H1 (cell line): ENCODE results near the gene FARP2. TPM values are rescaled to one million over a fixed set of nuclear protein-coding genes. Genes with fewer than 3 reads are reported as not detected.
A peak's percentile ranks its signal among the peaks of the same experiment; 100 is the strongest.

ENCODE experiments used
- CTCF ChIA-PET: fragments of 300-600 bp; sonication (Branson Sonifier 250); formaldehyde crosslinking; loops from one replicate; lab custom pipeline; 2021; ENCODE audit not compliant: partially characterized antibody; lab: Charles Lee
- POLR2A ChIA-PET: fragments of 300-600 bp; sonication (Branson Sonifier 250); formaldehyde crosslinking; loops from one replicate; lab custom pipeline; 2021; ENCODE audit warnings: inconsistent platforms; ENCODE audit not compliant: partially characterized antibody; lab: Charles Lee
- DNase-seq, 2 experiments: peaks; one replicate each; pipeline versions ENCODE4 v3.0.0 to v3.0.0-alpha.2; 2010 to 2022; ENCODE audit warnings: low spot score in 2 of 2, low read depth in 1 of 2, mixed read lengths in 1 of 2
- FAIRE-seq: peaks from 2 replicates; lab custom pipeline; 2011; peaks lifted over from hg19 to GRCh38; lab: Jason Lieb, UNC
- H2AFZ ChIP-seq: 2 replicates; pipeline ENCODE4 v1.8.1; 2012; ENCODE audit warnings: low read length, inconsistent platforms
- H2AK5ac ChIP-seq: 2 replicates; pipeline ENCODE4 v1.6.1; 2013; ENCODE audit warnings: low read depth, low read length
- H2BK120ac ChIP-seq: replicated peaks from 2 replicates; pipeline ENCODE3; 2013; ENCODE audit warnings: low read depth, low read length, inconsistent platforms
- H2BK12ac ChIP-seq: 2 replicates; pipeline ENCODE4 v1.6.1; 2013; ENCODE audit warnings: low read depth, low read length
- H2BK15ac ChIP-seq: 2 replicates; pipeline ENCODE4 v1.6.1; 2013; ENCODE audit warnings: low read length
- H2BK20ac ChIP-seq: 2 replicates; pipeline ENCODE4 v1.6.1; 2013; ENCODE audit warnings: low read length
- H2BK5ac ChIP-seq: 2 replicates; pipeline ENCODE4 v1.6.1; 2013; ENCODE audit warnings: low read depth, low read length
- H3K14ac ChIP-seq: 2 replicates; pipeline ENCODE4 v1.6.1; 2013; ENCODE audit warnings: inconsistent platforms; ENCODE audit not compliant: insufficient read length
- H3K18ac ChIP-seq: 2 replicates; pipeline ENCODE4 v1.6.1; 2013; ENCODE audit warnings: low read length; ENCODE audit errors: extremely low read depth
- H3K23ac ChIP-seq: 2 replicates; pipeline ENCODE4 v1.6.1; 2013; ENCODE audit warnings: inconsistent platforms; ENCODE audit not compliant: insufficient read length
- H3K23me2 ChIP-seq: 2 replicates; pipeline ENCODE4 v1.6.1; 2013; ENCODE audit warnings: low read depth, low read length
- H3K27ac ChIP-seq: 2 replicates; pipeline ENCODE4 v1.6.1; 2011; ENCODE audit warnings: low read depth, low read length, inconsistent platforms
- H3K27me3 ChIP-seq, 4 experiments: replicated peaks in 1 of 4; 1 replicate in 1 of 4; 2 replicates in 3 of 4; pipeline versions ENCODE4 v1.6.1 to v1.8.1; 2011 to 2013; ENCODE audit warnings: low read length in 3 of 4, mild to moderate bottlenecking in 3 of 4, inconsistent platforms in 2 of 4, mixed read lengths in 2 of 4, moderate library complexity in 1 of 4; ENCODE audit not compliant: control insufficient read depth in 3 of 4, insufficient read depth in 3 of 4; ENCODE audit errors: extremely low read depth in 1 of 4
- H3K36me3 ChIP-seq, 4 experiments: 2 replicates each; pipeline versions ENCODE4 v1.6.1 to v1.8.1; 2011 to 2013; ENCODE audit warnings: mild to moderate bottlenecking in 4 of 4, low read length in 3 of 4, moderate library complexity in 2 of 4, control low read depth in 1 of 4, inconsistent platforms in 1 of 4; ENCODE audit not compliant: insufficient read depth in 4 of 4, control insufficient read depth in 2 of 4
- H3K4ac ChIP-seq: replicated peaks from 2 replicates; pipeline ENCODE3; 2013; ENCODE audit warnings: low read length, low read depth, mixed read lengths, inconsistent platforms; ENCODE audit not compliant: insufficient read length
- H3K4me1 ChIP-seq, 4 experiments: replicated peaks in 1 of 4; 1 replicate in 1 of 4; 2 replicates in 3 of 4; pipeline versions ENCODE4 v1.6.1 to v1.8.1; 2011 to 2013; ENCODE audit warnings: low read length in 3 of 4, inconsistent platforms in 2 of 4, mixed read lengths in 1 of 4; ENCODE audit not compliant: insufficient read depth in 4 of 4, control insufficient read depth in 3 of 4
- H3K4me2 ChIP-seq, 2 experiments: 2 replicates each; pipeline versions ENCODE4 v1.6.1 to v1.8.1; 2011 to 2013; ENCODE audit warnings: low read depth in 2 of 2, low read length in 2 of 2, control low read depth in 1 of 2, inconsistent platforms in 1 of 2, mild to moderate bottlenecking in 1 of 2; ENCODE audit not compliant: insufficient read depth in 1 of 2
- H3K4me3 ChIP-seq, 4 experiments: fragments of 200-600, 300-600 bp in 1 of 4; sonication (generic), shearing (Covaris generic), sonication (Bioruptor Twin) in 1 of 4; 2 replicates each; pipeline versions ENCODE4 v1.5.1 to v1.8.1; 2011 to 2016; ENCODE audit warnings: low read length in 4 of 4, low read depth in 3 of 4, control low read depth in 2 of 4, inconsistent platforms in 2 of 4, mild to moderate bottlenecking in 2 of 4, mixed read lengths in 1 of 4, moderate library complexity in 1 of 4; ENCODE audit not compliant: insufficient read depth in 2 of 4; ENCODE audit errors: extremely low read depth in 1 of 4
- H3K56ac ChIP-seq: replicated peaks from 2 replicates; pipeline ENCODE3; 2013; ENCODE audit warnings: low read depth, mild to moderate bottlenecking, mixed read lengths, low read length, inconsistent platforms; ENCODE audit not compliant: insufficient read length
- H3K79me1 ChIP-seq: 2 replicates; pipeline ENCODE4 v1.6.1; 2013; ENCODE audit warnings: low read depth, low read length, control low read depth
- H3K79me2 ChIP-seq, 2 experiments: 2 replicates each; pipeline versions ENCODE4 v1.6.1 to v1.8.1; 2012 to 2013; ENCODE audit warnings: low read length in 2 of 2, mild to moderate bottlenecking in 2 of 2, inconsistent platforms in 1 of 2; ENCODE audit not compliant: insufficient read depth in 2 of 2, control insufficient read depth in 1 of 2
- H3K9ac ChIP-seq, 4 experiments: replicated peaks in 1 of 4; 1 replicate in 1 of 4; 2 replicates in 3 of 4; pipeline versions ENCODE4 v1.6.1 to v1.8.1; 2011 to 2013; ENCODE audit warnings: low read depth in 3 of 4, low read length in 3 of 4, control low read depth in 2 of 4, mild to moderate bottlenecking in 2 of 4, moderate library complexity in 2 of 4, inconsistent platforms in 1 of 4; ENCODE audit errors: extremely low read depth in 1 of 4
- H3K9me3 ChIP-seq, 2 experiments: 2 replicates each; pipeline versions ENCODE4 v1.6.1 to v1.8.1; 2012 to 2013; ENCODE audit warnings: mild to moderate bottlenecking in 2 of 2, moderate library complexity in 2 of 2, control low read depth in 1 of 2, inconsistent platforms in 1 of 2, low read depth in 1 of 2, low read length in 1 of 2, mixed read lengths in 1 of 2; ENCODE audit not compliant: insufficient read depth in 2 of 2
- H4K20me1 ChIP-seq, 2 experiments: replicated peaks in 1 of 2; 2 replicates each; pipeline versions ENCODE3 to v1.8.1; 2011 to 2013; ENCODE audit warnings: inconsistent platforms in 2 of 2, low read length in 2 of 2, mild to moderate bottlenecking in 1 of 2; ENCODE audit not compliant: insufficient read depth in 2 of 2, control insufficient read depth in 1 of 2
- H4K5ac ChIP-seq: 2 replicates; pipeline ENCODE4 v1.6.1; 2013; ENCODE audit warnings: low read length, low read depth, mixed read lengths, inconsistent platforms; ENCODE audit not compliant: insufficient read length
- H4K8ac ChIP-seq: 2 replicates; pipeline ENCODE4 v1.8.0; 2013; ENCODE audit warnings: mild to moderate bottlenecking, moderate library complexity, low read length, inconsistent platforms; ENCODE audit not compliant: insufficient read depth; ENCODE audit errors: extremely low read depth
- H4K91ac ChIP-seq: replicated peaks from 2 replicates; pipeline ENCODE3; 2013; ENCODE audit warnings: low read length, mixed read lengths, inconsistent platforms; ENCODE audit not compliant: insufficient read length
- ATF3 ChIP-seq: IDR thresholded peaks from 2 replicates; pipeline ENCODE4 v1.6.1; 2011; ENCODE audit warnings: low read depth, mild to moderate bottlenecking, low read length; ENCODE audit not compliant: insufficient read depth
- CHD1 ChIP-seq: IDR thresholded peaks from 2 replicates; pipeline ENCODE4 v1.6.1; 2012; ENCODE audit warnings: low read depth, low read length, improper control_type of control experiment
- EZH2 ChIP-seq: fragments of 200-600 bp; sonication (generic); IDR thresholded peaks from 2 replicates; pipeline ENCODE4 v1.7.1; 2012; ENCODE audit warnings: low read depth, mild to moderate bottlenecking, moderate library complexity, low read length, inconsistent platforms; ENCODE audit not compliant: severe bottlenecking
- PHF8 ChIP-seq: fragments of 200-600 bp; sonication (generic); conservative IDR thresholded peaks from 2 replicates; pipeline ENCODE4 v1.7.1; 2012; ENCODE audit warnings: low read depth, mild to moderate bottlenecking, inconsistent platforms, low read length, moderate library complexity
- RXRA ChIP-seq: IDR thresholded peaks from 2 replicates; pipeline ENCODE4 v1.6.1; 2011; ENCODE audit warnings: low read depth, mild to moderate bottlenecking, low read length, moderate library complexity; ENCODE audit not compliant: insufficient read depth
- WGBS, 2 experiments: shearing (Covaris generic) in 1 of 2; methylation state at CpG; one replicate each; pipeline versions ENCODE4 v1.1.6 to v1.1.7; 2013 to 2015; ENCODE audit warnings: low lambda C conversion rate in 2 of 2, mixed read lengths in 2 of 2, inconsistent platforms in 1 of 2, low coverage in 1 of 2, missing lambda C conversion rate in 1 of 2; ENCODE audit not compliant: insufficient replicate concordance in 2 of 2, insufficient coverage in 1 of 2, insufficient read length in 1 of 2; ENCODE audit errors: extremely low coverage in 1 of 2, missing lambda C conversion rate in 1 of 2; 5-methylcytosine and 5-hydroxymethylcytosine counted together
- polyA plus RNA-seq, 7 experiments: library from polyadenylated mRNA; depleted of rRNA in 3 of 7; stranded (reverse) in 5 of 7; unstranded in 2 of 7; fragments of >200 nt in 5 of 7; fragments of 200-250 nt in 2 of 7; gene quantifications; 1 replicate in 5 of 7; 2 replicates in 1 of 7; 4 replicates in 1 of 7; pipeline versions ENCODE4 v1.2.1 to v1.2.3, GENCODE V29; 2011 to 2013; ENCODE audit warnings: missing spikeins in 2 of 7, mixed read lengths in 2 of 7
- total RNA-seq: library from RNA; stranded (reverse); fragmentation: NEBNext Ultra II Directional; extraction: Animal tissue kit (Norgen Biotek cat#: 25700); gene quantifications from 2 replicates; pipeline ENCODE4 v1.2.1, GENCODE V29; 2021
- TF ChIP-seq, protein P1 (sequence below): IDR thresholded peaks from 2 replicates; pipeline ENCODE4 v1.6.1; 2011; ENCODE audit warnings: low read length, improper control_type of control experiment

The FARP2 gene
- total and polyA plus RNA-seq, 2 of the 8 experiments (the other 6 are each of a cell fraction or from before 2014, with no cell fraction given), result 12.4 to 33.4 TPM

- Histone ChIP-seq H3K27ac (no peak overlapping the region), H4K20me1 (peaks cover 17 to 26% of the 10 kb centered on the region in 2 experiments), H3K23ac (no peak overlapping the region), H2BK12ac (no peak overlapping the region), H4K91ac (no peak overlapping the region), H2BK15ac (no peak overlapping the region), H4K8ac (no peak overlapping the region), H3K36me3 (peaks cover 0 to 17% (median 0%) of the 10 kb centered on the region in 4 experiments; a peak in 3 of 8 replicates), H3K56ac (no peak overlapping the region), H2AFZ (no peak overlapping the region), H2BK120ac (no peak overlapping the region), H3K23me2 (peaks cover 6% of the 10 kb centered on the region), H4K5ac (no peak overlapping the region), H3K9me3 (no peaks in the 10 kb centered on the region), H2BK5ac (no peak overlapping the region), H2AK5ac (no peak overlapping the region), H3K14ac (no peak overlapping the region), H3K4me1 (peaks cover 0 to 7% (median under 1%) of the 10 kb centered on the region in 4 experiments; a peak in 3 of 7 replicates), H3K18ac (no peak overlapping the region), H3K79me2 (peaks cover 57 to 94% of the 10 kb centered on the region in 2 experiments), H3K27me3 (no peaks in the 10 kb centered on the region), H2BK20ac (no peak overlapping the region), H3K9ac (no peak overlapping the region), H3K4me2 (no peak overlapping the region), H3K79me1 (peaks cover 3% of the 10 kb centered on the region; the same call in 1 of the 2 replicates), H3K4ac (no peak overlapping the region), H3K4me3 (no peak overlapping the region)
- FAIRE-seq (no peak), DNase-seq (peak in 1 of 2 experiments; percentile 20)
- 96% methylated on average over 8 of the region's 8 CpGs; no CpG with 5 or more reads in 1 of the 2 experiments for WGBS, 2 experiments
- CTCF ChIA-PET, result interaction anchor here (0.6 kb wide), 1 partner anchor 8 kb away, joined by 3 read pairs; no protein-coding TSS in a partner anchor
- TF ChIP-seq EZH2, result no peak
- no peak for TF ChIP-seq PHF8
- TF ChIP-seq ATF3, result no peak
- no peak for TF ChIP-seq RXRA
- TF ChIP-seq CHD1, result no peak
- TF ChIP-seq, protein P1, sequence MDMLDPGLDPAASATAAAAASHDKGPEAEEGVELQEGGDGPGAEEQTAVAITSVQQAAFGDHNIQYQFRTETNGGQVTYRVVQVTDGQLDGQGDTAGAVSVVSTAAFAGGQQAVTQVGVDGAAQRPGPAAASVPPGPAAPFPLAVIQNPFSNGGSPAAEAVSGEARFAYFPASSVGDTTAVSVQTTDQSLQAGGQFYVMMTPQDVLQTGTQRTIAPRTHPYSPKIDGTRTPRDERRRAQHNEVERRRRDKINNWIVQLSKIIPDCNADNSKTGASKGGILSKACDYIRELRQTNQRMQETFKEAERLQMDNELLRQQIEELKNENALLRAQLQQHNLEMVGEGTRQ, result no peak
- POLR2A ChIA-PET, result interaction anchor here (0.9 to 2.9 kb wide), 5 partner anchors 9 to 34 kb away, joined by 3 to 15 read pairs (median 3); no protein-coding TSS in a partner anchor
Measured at GRCh38 chr2:241320394-241320793, 35.7 kb upstream of the FARP2 start.
